Brain pericyte (primary cell): ENCODE results near the gene TRIM38.
"Not testable (repeated sequence)": the region's sequence is repeated elsewhere in the genome, so short reads cannot be mapped to it uniquely, and the experiment has no call there.

Experiments
- DNase-seq: peaks from one replicate; pipeline ENCODE4 v3.0.0-alpha.2; 2012; ENCODE audit warnings: low read depth, low spot score

The TRIM38 gene

GRCh38 chr6:25971187-25971821, 8.7 kb downstream of the TRIM38 start:
- no peak for DNase-seq

- DNase-seq, result no peak
Measured at GRCh38 chr6:25972128-25972527, 9.5 kb downstream of the TRIM38 start.

GRCh38 chr6:25972902-25973301, 10.3 kb downstream of the TRIM38 start:
- no peak for DNase-seq

- no peak for DNase-seq
Measured at GRCh38 chr6:25973923-25974555, 11.4 kb downstream of the TRIM38 start.

GRCh38 chr6:25975923-25976560, 13.4 kb downstream of the TRIM38 start:
- DNase-seq, result no peak

GRCh38 chr6:25980935-25981334, 18.3 kb downstream of the TRIM38 start:
- no peak for DNase-seq

- DNase-seq, result no peak
Measured at GRCh38 chr6:25981568-25982263, 19.1 kb downstream of the TRIM38 start.

GRCh38 chr6:25984265-25984664, 21.7 kb downstream of the TRIM38 start:
- no peak for DNase-seq

- DNase-seq, result no peak
Measured at GRCh38 chr6:25987845-25988244, 25.2 kb downstream of the TRIM38 start.

GRCh38 chr6:25990172-25990873, 27.7 kb downstream of the TRIM38 start:
- no peak for DNase-seq

GRCh38 chr6:25991785-25992412, 29.3 kb downstream of the TRIM38 start:
- peak; percentile 55 for DNase-seq

GRCh38 chr6:25992413-25993340, 30.1 kb downstream of the TRIM38 start:
- peak; percentile 64 for DNase-seq

GRCh38 chr6:25993341-25993684, 30.7 kb downstream of the TRIM38 start:
- DNase-seq, result not testable (repeated sequence)

GRCh38 chr6:25995507-25995906, 32.9 kb downstream of the TRIM38 start:
- no peak for DNase-seq

GRCh38 chr6:25997921-25998320, 35.3 kb downstream of the TRIM38 start:
- DNase-seq, result no peak

- no peak for DNase-seq
Measured at GRCh38 chr6:25998379-25998778, 35.8 kb downstream of the TRIM38 start.

GRCh38 chr6:25999225-25999624, 36.6 kb downstream of the TRIM38 start:
- DNase-seq, result not testable (repeated sequence)

GRCh38 chr6:26000366-26001144, 38.0 kb downstream of the TRIM38 start:
- DNase-seq, result no peak

GRCh38 chr6:26003102-26003694, 40.6 kb downstream of the TRIM38 start:
- DNase-seq, result no peak
